ENCODE measurements around the gene GFY. TPM values are rescaled to one million over a fixed set of nuclear protein-coding genes. Genes with fewer than 3 reads are reported as not detected.
"Not testable (repeated sequence)": the region's sequence is repeated elsewhere in the genome, so short reads cannot be mapped to it uniquely, and the experiment has no call there.

The GFY gene
- total RNA-seq, 1 donor from 2014 or later = not detected

DNA sequence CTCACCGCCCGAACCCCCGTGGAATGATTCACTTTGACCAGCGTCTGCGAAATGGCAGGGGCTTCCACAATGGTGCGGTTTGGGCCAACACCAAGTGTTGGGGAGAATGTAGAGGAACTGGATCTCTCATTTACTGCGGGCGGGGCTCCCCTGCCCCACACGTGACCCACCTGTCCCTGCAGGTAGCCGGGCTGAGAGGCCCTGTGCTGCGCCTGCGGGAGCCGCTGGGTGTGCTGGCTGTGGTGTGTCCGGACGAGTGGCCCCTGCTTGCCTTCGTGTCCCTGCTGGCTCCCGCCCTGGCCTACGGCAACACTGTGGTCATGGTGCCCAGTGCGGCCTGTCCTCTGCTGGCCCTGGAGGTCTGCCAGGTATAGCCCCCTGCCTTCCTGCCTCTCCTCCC lies 43.0 kb downstream of the GFY start:
- no peak for DNase-seq (ENCODE audit: low spot score)

DNA sequence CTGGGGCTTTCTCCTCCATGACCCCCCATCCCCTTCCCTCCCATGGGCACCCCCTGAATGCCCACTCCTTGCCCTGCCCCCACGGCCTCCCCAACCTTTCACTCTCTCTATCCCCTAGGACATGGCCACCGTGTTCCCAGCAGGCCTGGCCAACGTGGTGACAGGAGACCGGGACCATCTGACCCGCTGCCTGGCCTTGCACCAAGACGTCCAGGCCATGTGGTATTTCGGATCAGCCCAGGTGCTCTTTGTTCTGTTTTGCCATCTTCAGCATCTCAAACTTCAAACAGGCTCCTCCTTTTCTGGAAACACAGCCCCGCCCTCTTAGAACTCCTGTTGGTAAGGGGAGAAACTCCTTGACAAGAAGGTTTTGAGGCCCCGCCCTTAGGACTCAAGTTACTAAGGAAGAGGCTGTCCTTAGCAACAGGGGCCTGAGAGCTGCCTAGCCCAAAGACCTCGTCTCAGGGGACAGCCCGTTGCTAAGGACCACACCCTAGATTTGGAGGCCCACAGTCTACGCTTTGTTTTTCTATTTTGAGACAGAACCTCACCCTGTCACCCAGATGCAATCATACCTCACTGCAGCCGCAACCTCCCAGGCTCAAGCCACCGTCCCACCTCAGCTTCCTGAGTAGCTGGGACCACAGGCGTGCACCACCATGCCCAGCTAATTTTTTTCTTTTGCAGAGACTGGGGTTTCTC lies 43.7 kb downstream of the GFY start:
- no peak for DNase-seq (ENCODE audit: low spot score)

DNA sequence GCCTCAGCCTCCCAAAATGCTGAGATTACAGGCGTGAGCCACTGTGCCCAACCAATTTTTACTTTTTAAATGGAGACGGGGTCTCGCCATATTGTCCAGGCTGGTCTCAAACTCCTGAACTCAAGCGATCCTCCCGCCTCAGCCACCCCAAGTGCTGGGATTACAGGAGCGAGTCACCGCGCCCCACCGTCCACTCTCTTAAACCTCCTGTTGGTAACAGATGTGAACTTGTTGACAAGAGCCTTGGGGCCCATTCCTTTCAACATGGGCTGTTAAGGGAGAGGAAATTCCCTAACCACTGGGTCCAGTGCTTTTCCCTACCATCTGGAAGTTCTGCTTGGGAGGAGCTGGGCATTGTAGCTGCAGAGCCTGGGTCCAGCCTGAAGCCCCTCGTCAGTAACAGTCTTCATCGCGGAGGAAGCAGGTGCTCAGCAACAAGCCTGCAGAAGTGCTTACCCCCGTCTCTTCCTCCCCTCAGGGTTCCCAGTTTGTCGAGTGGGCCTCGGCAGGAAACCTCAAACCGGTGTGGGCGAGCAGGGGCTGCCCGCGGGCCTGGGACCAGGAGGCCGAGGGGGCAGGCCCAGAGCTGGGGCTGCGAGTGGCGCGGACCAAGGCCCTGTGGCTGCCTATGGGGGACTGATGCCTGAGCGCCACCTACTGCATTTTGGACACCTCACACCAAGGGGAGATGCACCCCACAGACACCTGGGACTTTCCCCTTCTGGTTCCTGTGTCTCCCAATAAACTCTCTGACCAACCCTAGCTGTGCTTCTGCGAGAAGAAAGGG lies 44.8 kb downstream of the GFY start:
- no peak for DNase-seq (ENCODE audit: low spot score)

DNA sequence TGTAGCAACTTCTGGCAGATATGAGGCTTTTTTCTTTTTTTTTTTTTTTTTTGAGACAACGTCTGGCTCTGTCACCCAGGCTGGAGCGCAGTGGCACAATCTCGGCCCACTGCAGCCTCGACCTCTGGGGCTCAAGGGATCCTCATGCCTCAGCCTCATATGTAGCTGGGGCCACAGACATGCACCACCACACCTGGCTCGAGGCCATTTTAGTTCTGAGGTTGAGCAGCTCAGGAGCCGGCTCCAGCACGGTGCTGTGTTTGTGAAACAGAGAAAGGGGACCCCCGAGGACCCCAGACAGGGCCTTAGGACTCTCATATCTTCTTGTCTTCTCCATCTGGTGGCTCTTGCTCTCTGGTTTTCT lies 45.4 kb downstream of the GFY start:
- DNase-seq (ENCODE audit: low spot score) = no peak

DNA sequence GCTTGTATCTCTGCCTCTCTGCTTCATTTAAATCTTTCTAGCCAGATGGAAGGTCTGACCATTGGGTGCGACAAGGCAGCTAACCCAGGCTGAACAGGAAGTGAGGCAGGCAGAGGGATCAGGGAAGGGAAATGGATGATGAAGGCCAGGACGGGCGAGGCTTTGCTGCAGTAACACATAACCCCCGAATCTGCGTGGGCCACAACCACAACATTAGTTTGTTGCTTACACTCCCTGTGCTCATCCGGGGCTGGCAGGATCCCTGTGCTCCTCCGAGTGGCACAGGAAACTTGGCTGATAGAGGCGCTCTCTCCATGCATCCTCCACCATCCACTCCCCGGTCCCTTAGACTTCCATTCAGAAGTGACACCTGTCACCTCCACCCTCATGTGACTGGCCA lies 47.7 kb downstream of the GFY start:
- DNase-seq (ENCODE audit: low spot score) = no peak

DNA sequence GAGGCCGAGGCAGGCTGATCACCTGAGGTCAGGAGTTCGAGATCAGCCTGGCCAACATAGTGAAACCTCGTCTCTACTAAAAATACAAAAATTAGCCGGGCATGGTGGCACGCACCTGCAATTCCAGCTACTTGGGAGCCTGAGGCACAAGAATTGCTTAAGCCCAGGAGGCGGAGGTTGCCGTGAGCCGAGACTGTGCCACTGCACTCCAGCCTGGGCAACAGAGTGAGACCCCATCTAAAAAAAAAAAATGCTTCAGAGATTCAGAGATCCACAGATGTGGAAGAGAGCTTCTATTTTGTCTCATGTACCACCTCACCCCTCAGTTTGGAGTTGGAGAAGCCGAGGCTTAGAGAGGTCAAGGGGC lies 48.3 kb downstream of the GFY start:
- not testable (repeated sequence) for DNase-seq (ENCODE audit: low spot score)

DNA sequence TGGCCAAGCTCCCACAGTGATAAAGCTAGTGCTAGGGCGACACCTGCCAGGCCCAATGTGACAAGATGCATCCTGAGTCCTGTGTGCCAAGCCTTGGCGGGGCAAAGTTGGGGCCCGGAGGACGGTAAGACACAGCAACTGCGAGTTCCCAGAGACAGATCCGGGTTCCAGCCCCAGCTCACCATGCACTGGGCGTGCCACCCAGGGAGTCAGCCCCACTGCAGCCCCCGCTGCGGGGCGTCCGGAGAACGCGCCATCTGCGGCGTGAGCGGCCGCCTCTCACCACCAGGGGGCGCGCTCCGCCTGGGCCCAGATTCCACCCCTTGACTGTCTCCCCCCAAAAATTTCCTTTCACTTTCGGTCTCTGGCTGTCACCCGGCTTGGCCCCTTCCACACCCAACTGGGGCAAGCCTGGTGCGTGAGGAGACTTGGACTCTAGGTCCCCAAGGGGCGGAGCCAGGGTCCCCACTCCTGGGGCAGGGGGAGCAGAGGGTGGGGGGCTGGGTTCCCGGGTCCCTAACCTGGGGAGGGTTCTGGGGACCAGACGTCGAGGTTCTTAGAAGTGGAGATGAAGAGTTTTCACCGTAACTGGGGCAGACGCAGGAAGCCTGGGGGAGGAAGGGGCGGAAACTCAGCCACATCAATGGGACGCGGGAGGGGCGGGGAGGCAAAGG lies 48.8 kb downstream of the GFY start, which contains the start of gene FLT3LG:
Gene FLT3LG, plus strand, starts transcription at position 348 of the 674 bp plus-strand sequence. CDS start 425 bp downstream, outside the sequence.
- DNase-seq (ENCODE audit: low spot score) = peak; percentile 94

DNA sequence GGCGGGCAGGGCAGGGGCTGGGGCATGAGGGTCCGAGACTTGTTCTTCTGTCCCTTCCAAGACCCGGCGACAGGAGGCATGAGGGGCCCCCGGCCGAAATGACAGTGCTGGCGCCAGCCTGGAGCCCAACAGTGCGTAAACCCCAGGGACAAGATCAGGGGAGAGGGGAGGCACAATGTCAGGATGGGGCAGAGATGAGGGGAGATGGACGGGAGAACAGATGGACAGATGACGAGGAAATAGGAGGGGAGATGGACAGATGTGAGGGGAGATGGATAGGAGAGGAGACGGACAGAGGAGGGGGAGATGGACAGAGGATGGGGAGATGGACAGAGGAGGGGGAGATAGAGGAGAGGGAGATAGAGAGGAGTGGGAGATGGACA lies 49.3 kb downstream of the GFY start:
- no peak for DNase-seq (ENCODE audit: low spot score)

DNA sequence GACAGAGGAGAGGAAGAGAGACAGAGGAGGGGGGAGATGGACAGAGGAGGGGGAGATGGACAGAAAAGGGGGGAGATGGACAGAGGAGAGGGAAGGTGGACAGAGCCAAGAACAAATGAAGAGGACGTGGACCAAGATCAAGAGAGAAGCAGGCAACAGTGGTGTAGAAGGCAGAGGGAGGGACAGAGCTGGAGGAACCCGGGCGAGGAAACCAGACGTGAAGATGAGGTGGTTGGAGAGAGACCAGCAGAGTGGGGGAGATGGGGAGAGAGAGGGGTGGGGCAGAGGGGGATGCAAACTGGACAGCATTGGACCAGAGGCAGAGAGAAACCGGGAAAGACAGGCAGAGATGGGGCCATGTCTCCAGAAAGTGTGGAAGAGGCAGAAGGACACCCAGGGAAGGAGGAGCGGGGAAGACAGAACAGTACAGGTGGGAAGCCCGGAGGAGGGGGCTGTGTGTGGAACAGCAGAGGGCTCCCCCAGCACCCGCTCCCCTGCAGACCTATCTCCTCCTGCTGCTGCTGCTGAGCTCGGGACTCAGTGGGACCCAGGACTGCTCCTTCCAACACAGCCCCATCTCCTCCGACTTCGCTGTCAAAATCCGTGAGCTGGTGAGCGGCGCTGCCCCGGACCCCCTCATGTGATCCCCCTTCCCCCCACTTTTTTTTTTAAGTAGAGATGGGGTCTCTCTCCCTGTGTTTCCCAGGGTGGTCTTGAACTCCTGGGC lies 50.2 kb downstream of the GFY start:
- no peak for DNase-seq (ENCODE audit: low spot score)

DNA sequence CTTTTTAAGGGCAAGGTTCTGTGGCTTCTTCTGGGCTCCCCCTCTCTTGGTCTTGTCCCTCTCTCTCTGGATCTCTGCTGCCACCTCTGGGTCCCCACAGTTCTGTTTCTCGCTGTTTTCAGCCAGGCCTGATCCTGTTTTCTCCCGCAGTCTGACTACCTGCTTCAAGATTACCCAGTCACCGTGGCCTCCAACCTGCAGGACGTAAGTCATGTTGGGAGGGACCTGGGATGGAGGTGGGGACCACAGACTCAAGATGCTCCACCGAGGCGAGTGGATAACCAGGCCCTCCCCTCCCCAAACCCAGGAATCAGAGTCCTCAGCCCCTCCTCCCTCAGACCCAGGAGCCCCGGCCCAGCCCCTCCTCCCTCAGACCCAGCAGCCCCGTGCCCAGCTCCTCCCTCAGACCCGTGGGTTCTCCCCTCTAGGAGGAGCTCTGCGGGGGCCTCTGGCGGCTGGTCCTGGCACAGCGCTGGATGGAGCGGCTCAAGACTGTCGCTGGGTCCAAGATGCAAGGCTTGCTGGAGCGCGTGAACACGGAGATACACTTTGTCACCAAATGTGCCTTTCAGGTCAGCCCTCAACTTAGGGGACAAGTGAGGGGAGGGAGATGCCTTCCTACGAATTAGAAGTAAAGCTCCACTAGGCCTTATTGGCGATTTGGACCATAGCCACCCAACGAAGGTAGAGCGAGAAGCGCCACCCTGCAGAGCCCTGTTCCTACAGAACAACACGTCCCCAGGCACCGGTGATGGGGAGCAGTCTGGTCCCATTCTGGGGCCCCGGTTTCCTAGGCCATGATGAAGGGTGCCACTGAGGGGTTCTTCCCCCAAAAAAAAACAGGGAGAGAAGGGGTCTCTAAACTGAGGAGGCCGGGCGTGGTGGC lies 51.0 kb downstream of the GFY start:
- DNase-seq (ENCODE audit: low spot score) = no peak

Other genes with a start within 250 kb of the GFY start
- gene SLC6A16, start 100.2 kb upstream of the GFY start, total RNA-seq = 3.1 TPM
- 32.1 TPM for gene CD37, start 90.0 kb upstream of the GFY start, total RNA-seq
- 48.3 TPM for gene TEAD2, start 63.0 kb upstream of the GFY start, total RNA-seq
- not detected for gene DKKL1, start 61.5 kb upstream of the GFY start, total RNA-seq
- not detected for gene KASH5, start 37.1 kb upstream of the GFY start, total RNA-seq
- gene PTH2, start 1.9 kb upstream of the GFY start, total RNA-seq = not detected
- 2.3 TPM for gene SLC17A7, start 16.1 kb downstream of the GFY start, total RNA-seq
- 50.2 TPM for gene PIH1D1, start 26.4 kb downstream of the GFY start, total RNA-seq
- gene ALDH16A1, start 27.8 kb downstream of the GFY start, total RNA-seq = 32.1 TPM
- gene FLT3LG, start 48.8 kb downstream of the GFY start, total RNA-seq = 6.2 TPM
- 2,027 TPM for gene RPL13A, start 62.2 kb downstream of the GFY start, total RNA-seq
- 1,458 TPM for gene RPS11, start 71.0 kb downstream of the GFY start, total RNA-seq
- gene FCGRT, start 87.3 kb downstream of the GFY start, total RNA-seq = 476 TPM
- gene RCN3, start 102.6 kb downstream of the GFY start, total RNA-seq = 76.2 TPM
- 46.0 TPM for gene NOSIP, start 155.2 kb downstream of the GFY start, total RNA-seq
- gene PRRG2, start 155.9 kb downstream of the GFY start, total RNA-seq = 1.1 TPM
- 22.3 TPM for gene PRR12, start 165.8 kb downstream of the GFY start, total RNA-seq
- 107 TPM for gene RRAS, start 214.8 kb downstream of the GFY start, total RNA-seq
- 64.3 TPM for gene SCAF1, start 216.8 kb downstream of the GFY start, total RNA-seq
- gene IRF3, start 240.5 kb downstream of the GFY start, total RNA-seq = 46.7 TPM
- 10.7 TPM for gene BCL2L12, start 240.5 kb downstream of the GFY start, total RNA-seq

All from mesenteric fat pad (tissue), 1 donor.